Right atrium auricular region (tissue), 2 donors: ENCODE results near the gene CD300C. TPM values are rescaled to one million over a fixed set of nuclear protein-coding genes. Genes with fewer than 3 reads are reported as not detected.
"Not testable (repeated sequence)": the region's sequence is repeated elsewhere in the genome, so short reads cannot be mapped to it uniquely, and the experiment has no call there.

Experiments used
- DNase-seq: peaks from one replicate; pipeline ENCODE4 v3.0.0-alpha.2; 2019; ENCODE audit warnings: low spot score
- H3K27ac ChIP-seq, 2 donors: fragments of 200-600 bp; sonication (generic); 1 replicate in 1 of 2; 2 replicates in 1 of 2; pipeline ENCODE4 v1.5.1; 2016 to 2019
- H3K27me3 ChIP-seq, 2 donors: fragments of 200-600 bp; sonication (generic); one replicate each; pipeline versions ENCODE4 v1.5.1 to v1.6.0; 2017 to 2019
- H3K36me3 ChIP-seq: fragments of 200-600 bp; sonication (generic); one replicate; pipeline ENCODE4 v1.5.1; 2016
- H3K4me1 ChIP-seq, 2 donors: fragments of 200-600 bp; sonication (generic); one replicate each; pipeline versions ENCODE4 v1.5.1 to v1.6.0; 2017 to 2019
- H3K4me3 ChIP-seq, 2 donors: fragments of 200-600 bp; sonication (generic); 1 replicate in 1 of 2; 2 replicates in 1 of 2; pipeline ENCODE4 v1.5.1; 2017 to 2019; ENCODE audit warnings: mild to moderate bottlenecking in 1 of 2, moderate library complexity in 1 of 2
- H3K9me3 ChIP-seq, 2 donors: fragments of 200-600 bp; sonication (generic); one replicate each; pipeline ENCODE4 v1.5.1; 2019
- CTCF ChIP-seq, 2 donors: fragments of 200-600 bp; sonication (generic); IDR thresholded peaks; one replicate each; pipeline ENCODE4 v1.5.1; 2019; ENCODE audit warnings: antibody characterized with exemption in 2 of 2
- total RNA-seq, 2 donors: library from RNA; depleted of rRNA; stranded (reverse); fragments of >200 nt; gene quantifications; one replicate each; pipeline ENCODE4 v1.1.0, GENCODE V29; 2016

The CD300C gene
- total RNA-seq, 2 donors from 2014 or later = 0.98 TPM; not detected in 1

- H3K27ac ChIP-seq = no peak overlapping the region
- peak in 1 of 2 donors; percentile 55 for TF ChIP-seq CTCF (IDR thresholded peaks at IDR 0.05)
- H3K36me3 ChIP-seq = no peaks in the 10 kb centered on the region
- H3K4me3 ChIP-seq = no peak overlapping the region
- H3K27me3 ChIP-seq = no peaks in the 10 kb centered on the region
- no peaks in the 10 kb centered on the region for H3K4me1 ChIP-seq
- DNase-seq = no peak
- no peaks in the 10 kb centered on the region for H3K9me3 ChIP-seq
These were observed 20.3 kb upstream of the CD300C start for GRCh38 chr17:74566132-74566753.

- H3K27me3 ChIP-seq = no peaks in the 10 kb centered on the region
- H3K9me3 ChIP-seq = no peaks in the 10 kb centered on the region
- no peaks in the 10 kb centered on the region for H3K36me3 ChIP-seq
- H3K4me3 ChIP-seq = no peak overlapping the region
- DNase-seq = no peak
- TF ChIP-seq CTCF (IDR thresholded peaks at IDR 0.05) = no peak
- no peak overlapping the region for H3K27ac ChIP-seq
- no peaks in the 10 kb centered on the region for H3K4me1 ChIP-seq
These were observed 19.2 kb upstream of the CD300C start for GRCh38 chr17:74565126-74565525.

DNA sequence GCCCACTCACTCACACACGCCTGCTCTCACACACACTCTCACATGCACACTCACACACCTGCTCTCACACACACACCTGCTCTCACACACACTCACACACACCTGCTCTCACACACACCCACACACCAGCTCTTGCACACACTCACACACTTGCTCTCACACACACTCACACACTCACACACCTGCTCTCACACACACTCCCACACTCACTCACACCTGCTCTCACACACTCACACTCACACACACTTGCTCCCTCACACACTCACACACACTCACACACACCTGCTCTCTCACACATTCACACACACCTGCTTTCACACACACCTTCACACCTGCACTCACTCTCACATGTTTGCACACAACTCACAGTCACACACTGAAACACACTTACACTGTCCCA is 17.4 kb upstream of the CD300C start:
- H3K27me3 ChIP-seq = no peaks in the 10 kb centered on the region
- no peak overlapping the region for H3K27ac ChIP-seq
- no peak overlapping the region for H3K4me3 ChIP-seq
- no peaks in the 10 kb centered on the region for H3K4me1 ChIP-seq
- H3K36me3 ChIP-seq = no peaks in the 10 kb centered on the region
- no peak for TF ChIP-seq CTCF (IDR thresholded peaks at IDR 0.05)
- no peak for DNase-seq
- no peaks in the 10 kb centered on the region for H3K9me3 ChIP-seq

- DNase-seq = no peak
These were observed 15.7 kb upstream of the CD300C start for GRCh38 chr17:74561586-74561985.

DNA sequence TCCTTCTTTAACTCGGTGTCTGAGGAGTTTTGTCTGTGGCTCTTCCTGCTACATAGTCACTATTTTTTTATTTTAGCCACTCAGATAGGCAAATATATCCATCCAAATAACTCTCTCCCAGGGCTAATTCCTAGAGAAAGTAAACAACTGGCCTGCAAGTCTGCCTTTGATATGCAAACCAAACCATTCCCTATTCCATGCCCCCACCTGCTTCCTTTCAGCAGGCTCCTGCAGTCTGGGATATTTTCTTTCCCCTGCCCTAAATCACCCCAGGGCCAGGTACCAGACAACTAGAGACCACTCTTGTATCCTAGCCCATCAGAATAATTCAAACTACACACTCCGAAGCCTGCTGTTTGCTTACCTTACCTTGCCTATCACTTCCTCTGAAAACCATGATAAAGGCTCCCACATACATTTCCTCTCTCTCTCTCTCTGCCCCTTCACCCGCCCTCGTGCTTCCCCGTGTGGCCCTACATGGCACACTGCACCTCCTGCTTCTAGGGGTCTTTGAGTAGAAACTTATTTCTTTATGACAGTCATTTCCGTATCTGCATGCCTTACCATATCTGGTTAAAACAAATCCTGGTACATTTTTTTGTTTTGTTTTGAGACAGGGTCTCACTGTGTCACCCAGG is 13.1 kb upstream of the CD300C start:
- no peak overlapping the region for H3K27ac ChIP-seq
- no peak for TF ChIP-seq CTCF (IDR thresholded peaks at IDR 0.05)
- H3K27me3 ChIP-seq = no peaks in the 10 kb centered on the region
- no peak overlapping the region for H3K4me3 ChIP-seq
- no peaks in the 10 kb centered on the region for H3K9me3 ChIP-seq
- DNase-seq = no peak
- H3K36me3 ChIP-seq = no peaks in the 10 kb centered on the region
- no peaks in the 10 kb centered on the region for H3K4me1 ChIP-seq

More at GRCh38 chr17:74561586-74561985, 15.7 kb upstream of the CD300C start:
- H3K9me3 ChIP-seq = no peaks in the 10 kb centered on the region
- no peak overlapping the region for H3K4me3 ChIP-seq
- no peaks in the 10 kb centered on the region for H3K36me3 ChIP-seq
- H3K4me1 ChIP-seq = no peaks in the 10 kb centered on the region
- no peak for TF ChIP-seq CTCF (IDR thresholded peaks at IDR 0.05)
- no peaks in the 10 kb centered on the region for H3K27me3 ChIP-seq
- no peak overlapping the region for H3K27ac ChIP-seq

GRCh38 chr17:74558402-74558801 is 12.5 kb upstream of the CD300C start:
- not testable (repeated sequence) for H3K9me3 ChIP-seq, H3K27me3 ChIP-seq, H3K27ac ChIP-seq, H3K4me1 ChIP-seq, H3K4me3 ChIP-seq, H3K36me3 ChIP-seq, DNase-seq
